CD4-positive, alpha-beta T cell treated with Interleukin-12 subunit alpha and Interleukin-12 subunit beta, for 1 hour (primary cell): ENCODE results near the gene ARID5B.

ENCODE experiments used
- DNase-seq: peaks from one replicate; pipeline ENCODE4 v3.0.0-alpha.2; 2020

ARID5B gene

DNA sequence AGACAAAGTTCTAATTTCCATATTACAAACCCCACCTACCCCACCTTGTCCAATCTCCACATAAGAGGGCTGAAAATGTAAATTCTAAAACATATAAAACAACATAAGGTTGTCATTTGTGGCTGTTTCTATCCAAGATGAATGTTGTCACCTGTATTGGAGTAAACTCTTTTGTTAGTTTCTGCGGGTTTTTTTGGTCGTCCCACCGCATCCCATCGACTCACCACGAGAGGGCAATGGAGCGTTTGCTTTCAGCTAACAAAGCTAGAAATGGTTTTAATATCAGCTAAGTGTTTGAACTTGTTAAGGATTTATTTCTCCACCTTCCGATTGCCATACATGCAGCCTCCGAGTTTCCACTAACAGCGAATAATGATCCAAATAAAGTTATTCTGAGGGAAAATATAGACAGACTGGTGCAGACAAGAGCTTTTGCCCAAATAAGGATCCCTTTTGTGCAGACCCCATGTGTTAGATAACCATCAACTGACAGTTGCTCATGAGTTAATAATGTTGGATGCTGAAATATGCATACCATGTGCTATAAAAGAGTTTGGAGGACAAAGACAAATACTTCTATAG is 137.2 kb downstream of the ARID5B start:
- peak; percentile 83 for DNase-seq

DNA sequence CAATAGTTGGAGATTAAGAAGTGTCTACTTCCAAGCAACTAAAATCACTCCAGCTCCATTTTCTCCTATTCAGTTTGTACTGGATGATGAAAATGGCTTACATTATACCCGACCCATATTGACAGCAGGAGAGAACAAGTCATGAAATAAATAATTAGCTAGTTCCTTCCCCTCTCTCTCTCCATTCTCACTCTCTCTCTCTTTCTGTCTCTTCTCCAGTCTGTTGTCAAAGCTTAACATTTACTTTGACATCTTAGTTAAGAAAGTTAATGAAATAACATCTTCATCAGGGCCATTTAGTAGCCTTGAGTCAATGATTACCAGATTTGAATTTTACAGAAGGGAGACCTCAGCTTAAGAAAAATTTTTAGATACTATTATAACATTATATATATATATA is 138.5 kb downstream of the ARID5B start:
- no peak for DNase-seq

DNA sequence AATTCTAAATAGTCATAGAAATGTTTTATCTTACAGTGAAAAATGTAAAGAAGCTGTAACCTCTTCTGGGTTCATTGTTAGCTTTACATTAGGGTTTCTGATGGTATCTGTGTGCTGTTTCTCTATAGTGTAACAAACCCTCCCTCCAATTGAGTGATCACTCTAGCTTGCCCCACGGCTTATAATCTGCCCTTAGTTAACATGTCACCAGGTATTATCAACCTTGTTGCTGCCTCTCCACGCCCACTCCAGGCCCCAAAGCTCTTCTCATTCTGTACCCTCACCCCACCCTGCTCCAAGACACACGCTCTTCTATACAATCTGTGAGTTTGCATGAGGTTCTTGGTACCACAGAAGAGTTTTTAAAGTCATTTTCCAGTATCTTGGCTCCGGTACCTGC is 139.4 kb downstream of the ARID5B start:
- DNase-seq = no peak

DNA sequence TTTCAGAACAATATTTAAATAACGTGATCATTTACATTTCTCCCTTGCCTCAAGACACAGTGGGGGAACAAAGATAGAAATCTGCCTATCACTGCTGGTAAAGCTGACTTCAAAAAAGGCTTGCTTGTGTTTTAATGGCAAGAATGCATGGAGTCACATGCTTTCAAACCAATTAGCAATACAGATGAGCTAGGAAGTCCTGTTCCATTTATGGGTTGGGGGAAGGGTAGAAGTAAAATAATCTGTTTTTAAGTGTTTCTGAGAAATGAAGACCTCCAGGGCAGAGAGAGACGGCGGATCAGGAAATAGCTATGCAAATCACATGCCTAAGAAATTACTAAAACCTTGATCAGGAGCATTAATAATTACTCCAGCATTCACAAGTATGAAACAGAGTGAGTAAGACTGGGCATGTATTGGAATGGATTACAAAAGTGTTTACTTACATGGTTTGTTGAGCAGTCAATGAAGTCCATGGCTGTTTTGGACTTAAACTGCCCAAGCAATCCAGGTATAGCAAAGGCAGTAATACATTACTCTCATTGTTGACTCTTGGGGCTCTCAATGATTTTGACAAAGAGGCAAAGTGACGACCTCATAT is 142.0 kb downstream of the ARID5B start:
- DNase-seq = no peak

DNA sequence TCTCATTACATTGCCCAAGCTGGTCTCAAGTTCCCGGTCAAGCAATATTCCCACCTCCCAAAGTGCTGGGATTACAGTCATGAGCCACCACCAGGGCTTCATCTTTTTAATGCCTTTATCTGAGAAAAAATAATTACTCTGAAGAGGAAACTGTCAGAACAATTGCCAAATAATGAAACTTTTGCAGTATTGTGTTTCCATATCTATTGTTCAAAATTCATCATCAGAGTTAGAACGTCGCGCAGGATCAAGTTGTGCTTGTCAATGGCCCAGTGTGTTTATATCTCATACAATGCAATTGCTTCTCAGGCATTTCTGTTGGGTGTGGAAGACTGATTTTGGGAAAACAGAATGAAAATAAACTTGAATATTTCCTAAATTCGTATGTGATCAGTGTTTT is 143.1 kb downstream of the ARID5B start:
- DNase-seq = no peak

DNA sequence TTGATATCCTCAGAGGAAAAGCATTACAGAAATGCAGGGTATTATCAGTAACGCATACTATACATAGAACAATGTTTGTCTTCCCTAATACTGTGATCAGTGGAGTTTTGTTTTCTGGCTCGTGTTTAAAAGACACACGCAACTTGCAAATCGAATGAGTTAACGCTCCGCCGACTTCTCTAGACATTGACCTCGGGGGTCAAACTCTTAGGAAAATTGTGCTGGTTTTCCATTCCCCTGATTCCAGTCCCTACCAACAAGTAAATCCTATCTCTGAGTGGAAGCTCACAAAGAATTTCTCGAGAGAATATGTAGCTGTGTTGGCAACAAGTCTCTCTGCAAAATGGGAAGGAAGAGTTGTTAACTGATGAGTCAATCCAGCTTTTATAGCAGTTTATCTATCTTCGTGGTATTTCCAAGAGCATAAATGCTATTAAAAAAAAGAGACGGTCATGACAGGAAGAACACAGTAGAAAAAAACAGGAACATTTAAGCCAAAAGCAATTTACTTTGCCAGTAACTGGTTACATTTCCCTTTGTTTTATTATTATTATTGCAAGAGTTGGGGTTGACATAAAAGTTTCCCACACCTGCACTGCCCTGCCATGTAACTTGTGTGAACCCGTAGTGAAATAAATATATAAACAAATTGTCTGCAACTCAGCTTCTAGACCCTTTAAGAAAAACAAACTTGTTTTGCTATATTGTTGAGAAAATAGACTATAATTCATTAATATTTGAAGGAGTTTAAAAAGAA is 144.4 kb downstream of the ARID5B start:
- DNase-seq = no peak

DNA sequence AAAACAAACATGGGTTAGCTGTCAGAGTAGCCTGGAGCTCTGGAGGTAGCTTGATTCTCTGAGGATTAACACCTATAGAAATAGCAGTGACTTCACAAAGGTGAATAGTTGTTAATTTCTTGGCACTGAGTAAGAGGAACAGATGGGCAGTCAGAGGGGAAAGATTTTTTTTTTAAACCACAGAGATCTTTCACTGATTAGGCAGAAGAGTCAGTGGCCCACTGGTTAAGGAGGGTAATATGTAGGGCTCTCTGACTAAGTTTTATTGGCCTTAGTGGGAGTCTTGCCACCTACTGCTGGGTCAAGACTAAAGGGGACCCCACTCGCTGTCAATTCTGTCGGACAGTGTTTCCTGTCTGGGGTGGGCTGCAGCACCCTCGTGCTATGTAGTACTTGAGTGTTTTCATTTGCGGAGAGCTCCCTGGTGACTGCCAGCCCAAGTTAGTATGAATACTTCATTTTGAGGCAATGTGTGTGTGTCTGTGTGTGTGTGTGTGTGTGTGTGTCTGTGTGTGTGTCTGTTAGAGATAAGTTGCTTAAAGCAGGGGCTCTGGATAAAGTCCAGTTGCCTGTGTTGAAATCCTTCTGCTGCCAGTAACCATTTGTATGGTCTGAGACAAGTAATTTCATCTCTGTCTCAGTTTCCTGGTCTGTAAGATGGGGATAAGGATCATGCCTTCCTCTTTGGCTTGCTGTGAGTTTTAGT is 145.2 kb downstream of the ARID5B start:
- peak; percentile 52 for DNase-seq

DNA sequence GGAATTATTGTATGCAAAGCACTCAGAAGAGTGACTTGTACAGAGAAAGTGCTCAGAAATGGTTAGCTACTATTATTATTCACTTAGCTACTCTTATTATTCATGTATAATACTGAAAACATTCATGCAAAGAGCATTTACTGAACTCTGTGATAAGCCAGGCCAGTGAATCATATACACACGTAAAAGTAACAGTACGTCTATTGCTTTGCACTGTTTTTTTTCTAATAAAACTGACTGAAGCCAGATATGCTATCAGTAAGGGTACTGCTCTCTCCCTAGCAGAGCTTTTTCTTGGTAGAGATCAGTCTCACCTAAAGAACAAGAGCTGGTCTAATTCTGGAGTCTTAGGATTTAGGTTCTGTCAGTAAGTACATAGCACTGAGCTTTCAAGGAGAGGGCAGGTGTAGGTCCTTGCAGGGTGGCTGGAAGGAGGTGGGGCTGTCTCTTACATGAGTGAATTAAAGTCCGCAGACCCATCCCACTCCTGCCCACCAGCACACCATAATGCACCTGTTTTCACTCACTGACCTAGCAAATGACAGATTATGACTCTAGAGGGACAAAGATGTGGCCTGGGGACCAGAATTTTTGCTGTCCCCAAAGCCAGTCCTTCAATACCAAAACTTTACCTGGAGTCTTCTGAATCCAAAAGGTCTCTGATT is 145.9 kb downstream of the ARID5B start:
- DNase-seq = no peak

DNA sequence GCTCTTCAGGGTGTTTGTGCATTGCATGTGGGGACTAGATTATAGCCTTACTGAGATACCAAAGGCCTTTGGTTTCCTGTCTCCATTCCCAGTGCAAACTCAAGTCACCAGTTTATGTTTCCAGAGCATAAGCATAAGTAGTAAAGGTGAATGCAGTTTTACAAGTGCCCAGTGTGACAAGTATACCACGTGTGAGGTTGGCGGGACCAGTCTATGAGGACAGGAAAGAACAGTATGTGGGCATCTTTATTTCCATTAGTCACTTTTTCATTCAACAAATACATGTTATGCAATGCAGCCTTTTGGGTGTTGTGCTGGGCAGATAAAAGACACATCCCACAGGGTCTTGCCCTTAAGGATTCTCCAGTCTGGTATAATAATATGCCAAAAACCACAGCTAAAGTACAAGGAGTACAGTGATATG is 146.5 kb downstream of the ARID5B start:
- peak; percentile 50 for DNase-seq

DNA sequence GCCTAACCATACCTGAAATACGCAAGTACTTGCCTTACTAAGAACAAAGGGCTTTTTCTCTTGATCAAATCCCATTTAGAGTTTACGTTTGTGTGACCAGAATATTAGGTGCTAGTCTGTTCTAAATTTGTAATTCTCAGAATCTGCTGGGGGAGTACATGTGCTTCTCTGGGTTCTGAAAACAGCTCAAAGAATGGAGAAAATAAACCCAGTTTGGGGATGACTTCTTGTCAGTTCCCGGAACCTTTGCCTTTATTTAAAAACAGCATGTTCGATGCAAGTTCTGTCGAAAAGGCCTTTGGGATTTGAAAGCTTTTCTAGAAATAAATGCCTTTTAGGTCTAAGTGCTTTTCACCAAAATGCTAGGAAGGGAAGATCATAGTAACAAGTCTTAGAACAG is 147.0 kb downstream of the ARID5B start:
- peak; percentile 38 for DNase-seq

DNA sequence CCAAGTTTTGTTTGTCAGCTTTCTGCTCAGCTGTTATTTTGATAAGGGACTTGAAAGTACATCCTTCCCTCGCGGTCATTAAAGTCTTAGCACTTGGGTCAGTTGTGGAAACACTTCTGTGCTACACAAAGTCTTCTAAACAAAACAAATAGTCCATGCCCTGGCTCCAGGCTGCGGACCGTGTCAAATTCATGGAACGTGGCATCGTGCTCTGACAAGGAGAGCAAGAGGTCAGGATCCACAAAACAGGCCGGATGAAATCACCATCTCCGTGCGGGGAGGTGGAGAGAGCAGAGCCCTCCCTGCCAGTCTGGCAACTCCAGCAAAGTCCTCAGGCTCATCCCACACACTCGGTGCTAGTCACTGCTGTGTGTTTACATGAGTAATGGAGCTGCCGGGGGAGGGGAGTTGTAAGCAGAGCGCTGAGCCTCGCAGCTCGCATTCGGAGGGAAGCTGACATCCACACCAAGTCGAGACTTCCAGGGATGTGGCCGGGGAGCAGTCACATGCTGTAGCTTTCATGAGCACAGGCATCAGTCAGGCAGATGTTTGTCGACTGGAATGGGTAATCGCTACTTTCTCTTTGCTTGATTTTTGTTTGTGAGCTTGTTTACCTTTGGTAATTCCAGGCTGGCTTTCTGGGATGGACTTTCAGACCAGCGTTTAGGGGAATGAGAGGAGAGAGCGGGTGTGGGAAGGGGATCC is 147.6 kb downstream of the ARID5B start:
- peak; percentile 65 for DNase-seq

DNA sequence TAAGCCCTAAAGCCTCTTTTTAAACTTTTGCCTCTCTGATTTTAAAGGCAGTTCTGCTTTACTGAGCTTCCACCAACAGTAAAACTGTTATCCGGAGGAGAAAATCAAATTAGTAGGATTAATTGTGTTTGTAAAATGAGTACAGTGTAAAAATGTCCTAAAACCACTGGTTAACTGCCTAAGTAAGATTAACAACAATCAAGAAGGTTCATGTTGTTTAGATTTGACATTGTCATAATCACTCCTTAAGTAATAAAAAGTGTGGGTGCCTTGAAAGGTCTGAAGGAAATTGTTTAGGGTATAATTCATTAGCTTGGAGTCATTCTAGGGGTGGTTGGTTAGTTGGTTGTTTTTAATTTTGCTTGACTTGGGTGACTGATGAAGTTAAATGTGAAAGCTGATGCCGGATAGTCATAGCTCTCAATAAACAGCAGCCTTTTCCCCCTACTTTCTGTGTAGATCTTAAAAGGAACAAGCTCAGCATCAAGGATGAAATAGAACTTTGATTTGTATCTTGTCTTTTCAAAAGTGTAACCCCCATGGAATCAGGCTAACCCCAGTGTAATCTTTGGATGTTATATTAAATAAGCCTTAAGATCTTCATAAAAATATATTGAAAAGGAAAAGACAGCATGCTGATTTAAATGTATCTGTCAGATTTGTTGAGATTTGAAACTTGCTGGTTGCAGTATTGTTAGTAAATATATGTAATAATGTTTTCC is 148.3 kb downstream of the ARID5B start:
- peak; percentile 41 for DNase-seq

DNA sequence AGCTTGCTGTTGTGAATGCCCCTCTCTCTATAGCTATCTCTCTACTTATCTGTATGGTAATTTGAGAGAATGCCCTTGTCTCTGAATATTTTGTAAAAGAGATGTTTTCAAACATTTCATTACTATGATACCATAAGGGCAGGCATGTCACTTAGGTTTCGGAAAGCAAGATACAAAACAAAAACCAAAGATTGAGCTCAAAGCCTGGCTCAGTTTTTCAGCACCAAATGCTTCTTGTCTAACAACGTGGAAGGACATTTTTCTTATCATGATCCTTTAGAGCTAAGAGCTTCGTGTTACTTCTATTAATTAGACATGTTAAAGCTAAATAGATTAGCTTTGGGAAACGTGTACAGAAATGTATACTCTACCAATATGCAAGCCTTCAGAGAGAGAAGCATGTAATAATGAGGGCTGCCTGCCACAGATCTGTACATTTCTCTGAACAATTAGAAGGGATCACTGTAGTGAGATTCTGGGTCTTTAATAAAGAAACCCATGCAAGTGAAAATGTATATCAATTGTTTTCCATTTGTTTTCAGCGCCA is 148.9 kb downstream of the ARID5B start:
- peak; percentile 48 for DNase-seq

DNA sequence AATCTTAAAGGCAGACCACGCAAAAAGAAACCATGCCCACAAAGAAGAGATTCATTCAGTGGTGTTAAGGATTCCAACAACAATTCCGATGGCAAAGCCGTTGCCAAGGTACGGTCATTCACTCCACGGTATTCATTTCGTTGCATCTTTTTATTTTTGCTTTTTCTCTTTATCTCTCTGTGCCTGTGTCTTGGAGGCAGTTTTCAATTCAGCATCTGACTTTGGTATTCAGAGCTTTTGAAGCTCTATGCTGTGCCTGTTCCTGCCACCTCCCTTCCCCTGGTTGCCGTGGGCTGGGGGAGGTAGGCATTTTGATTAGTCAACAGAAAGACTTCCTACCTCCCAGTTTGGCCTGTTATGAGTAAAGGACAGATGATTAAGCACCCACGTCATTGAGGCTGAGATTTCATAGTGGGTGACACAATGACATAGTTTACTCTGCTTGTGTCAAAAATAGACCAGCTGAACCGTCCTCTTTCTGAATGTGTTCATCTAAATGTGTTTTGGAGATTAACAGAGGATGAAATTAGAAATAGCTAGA is 149.5 kb downstream of the ARID5B start:
- peak; percentile 87 for DNase-seq

DNA sequence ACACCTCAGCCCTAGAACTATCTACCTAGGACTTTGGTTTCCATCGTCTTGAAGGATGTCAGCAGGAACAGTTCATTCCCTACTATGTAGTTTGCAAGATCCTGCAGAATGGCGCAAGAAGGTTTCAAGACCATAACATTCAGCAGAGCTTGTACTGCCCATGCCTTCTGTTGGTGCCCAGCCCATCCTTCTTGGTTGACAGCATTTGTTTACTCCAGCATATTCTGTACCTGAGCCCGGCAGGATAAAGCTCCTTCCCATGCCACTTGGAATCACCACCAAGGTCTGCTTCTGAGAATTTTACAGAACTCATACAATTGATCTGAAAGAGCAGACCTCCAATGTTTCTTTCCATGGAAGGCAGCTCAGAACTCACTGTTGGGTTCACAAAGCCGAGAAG is 150.8 kb downstream of the ARID5B start:
- DNase-seq = no peak

DNA sequence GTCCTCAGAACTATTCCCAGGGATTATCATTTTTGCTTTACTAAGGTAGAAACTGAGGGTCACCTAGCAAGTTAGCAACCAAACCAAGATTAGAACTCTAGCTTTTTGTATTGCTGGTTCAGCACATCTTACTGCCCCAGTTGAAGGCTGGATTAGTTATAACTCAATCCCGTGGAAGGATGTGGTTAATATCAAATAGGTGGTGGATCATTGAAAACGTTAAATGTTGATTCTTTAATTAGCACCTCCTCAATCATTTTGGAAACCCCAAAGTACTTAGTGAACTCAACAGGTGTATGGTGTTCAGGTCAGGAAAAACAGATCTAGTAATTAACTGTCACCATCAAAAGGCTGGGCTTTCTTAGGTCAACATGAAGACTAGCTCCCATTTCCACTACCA is 152.4 kb downstream of the ARID5B start:
- DNase-seq = peak; percentile 42

DNA sequence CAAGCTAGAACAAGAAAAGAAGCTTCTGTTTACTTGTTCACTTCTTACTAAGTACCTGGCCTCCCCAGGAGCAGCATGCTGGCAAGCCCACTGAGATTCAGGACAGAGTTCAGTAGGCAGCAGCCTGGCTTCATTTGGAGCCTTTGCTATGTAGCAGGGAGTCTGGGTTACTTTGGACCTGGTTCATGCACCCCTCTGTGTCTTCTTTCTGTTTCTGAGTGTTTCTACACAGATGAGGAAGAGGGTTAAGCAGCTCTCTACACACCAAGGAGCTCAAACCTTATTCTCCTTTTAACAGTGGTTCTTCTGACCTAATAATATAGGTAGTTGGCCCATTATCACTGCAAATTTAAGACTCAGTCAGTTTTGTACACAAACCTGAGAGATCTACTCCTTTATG is 152.9 kb downstream of the ARID5B start:
- no peak for DNase-seq

DNA sequence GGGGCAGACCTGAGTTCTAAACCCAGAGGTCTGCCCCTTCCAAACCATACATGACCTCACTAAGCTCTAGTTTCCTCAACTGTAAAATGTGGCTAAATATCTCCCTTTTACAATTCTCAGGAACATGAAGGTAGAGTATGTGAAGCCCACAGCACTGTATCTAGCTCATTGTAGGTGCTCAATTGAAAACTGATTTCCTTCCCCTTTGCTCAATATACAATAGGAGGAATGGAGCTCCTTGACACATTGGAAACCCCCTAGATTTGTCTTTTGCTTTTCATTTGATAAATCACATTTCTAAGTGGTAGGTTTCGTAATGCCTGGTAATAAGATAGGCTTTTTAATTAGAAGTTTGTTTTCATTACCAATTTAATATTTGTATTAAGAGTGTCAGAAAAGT is 153.3 kb downstream of the ARID5B start:
- peak; percentile 55 for DNase-seq

DNA sequence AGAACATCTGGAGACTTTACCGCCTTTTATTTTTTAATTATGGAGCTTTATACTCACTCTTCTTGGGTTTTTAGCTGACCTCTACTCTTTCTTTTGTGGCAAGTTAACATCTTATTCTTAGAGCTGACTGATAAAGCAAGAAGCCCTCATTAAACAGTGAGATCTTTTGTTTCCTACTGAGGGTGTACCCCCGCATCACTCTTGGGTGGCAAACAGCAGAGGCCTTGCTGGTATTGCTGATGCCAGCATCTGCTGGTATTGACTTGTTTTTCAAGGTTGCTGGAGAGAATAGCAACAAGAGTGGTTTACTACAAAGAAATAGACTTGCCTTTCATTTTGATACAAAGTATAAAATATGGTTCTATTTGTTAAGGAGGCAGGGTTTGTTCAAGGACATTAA is 154.7 kb downstream of the ARID5B start:
- no peak for DNase-seq

DNA sequence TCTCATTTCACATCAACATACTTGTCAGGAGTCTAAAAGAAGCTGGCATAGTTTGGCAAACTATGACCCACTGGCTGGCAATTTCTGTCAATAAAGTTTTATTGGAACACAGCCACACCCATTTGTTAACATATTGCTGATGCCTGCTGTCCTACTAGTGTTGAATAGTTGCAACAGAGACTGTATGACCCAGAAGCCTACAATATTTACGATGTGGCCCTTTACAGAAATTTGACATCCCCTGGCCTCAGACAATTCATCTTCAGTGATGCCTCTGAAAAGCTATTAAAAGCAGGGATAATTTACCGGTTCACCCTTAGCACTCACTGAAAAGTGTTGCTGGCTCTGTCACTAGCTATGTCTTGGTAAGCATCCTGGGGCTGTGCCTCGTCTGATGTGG is 155.2 kb downstream of the ARID5B start:
- no peak for DNase-seq

DNA sequence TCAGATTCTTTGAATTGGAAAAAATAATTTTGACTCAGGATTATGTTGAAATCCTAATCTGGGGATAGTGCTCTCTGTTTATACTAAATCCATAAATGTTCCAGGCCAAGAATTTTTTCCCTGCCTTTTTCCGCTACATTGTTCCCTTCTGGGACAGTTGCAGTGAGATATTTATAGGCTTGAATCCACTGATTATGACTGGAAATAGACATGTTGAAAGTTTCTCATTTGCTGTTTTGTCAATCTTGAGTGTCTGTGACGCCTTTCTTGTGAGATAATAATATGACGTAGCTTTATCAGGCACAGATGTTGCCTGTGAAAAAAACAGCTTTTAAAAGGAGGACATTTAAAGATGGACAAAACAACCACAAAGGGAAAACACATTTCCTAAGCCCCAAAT is 155.9 kb downstream of the ARID5B start:
- no peak for DNase-seq
